IMR-90 (cell line): ENCODE measurements around the gene C21orf91.

Experiments used
- CEBPB ChIP-seq: IDR thresholded peaks from 2 replicates; pipeline ENCODE4 v1.6.1; 2012; ENCODE audit warnings: low read depth, low read length, improper control_type of control experiment
- CTCF ChIP-seq: conservative IDR thresholded peaks from 2 replicates; pipeline ENCODE4 v1.5.1; 2012; ENCODE audit warnings: mild to moderate bottlenecking, low read depth, low read length, improper control_type of control experiment
- MXI1 ChIP-seq: IDR thresholded peaks from 2 replicates; pipeline ENCODE4 v1.6.1; 2012; ENCODE audit warnings: low read depth, mild to moderate bottlenecking, low read length, moderate library complexity, borderline replicate concordance
- POLR2A ChIP-seq: IDR thresholded peaks from 2 replicates; pipeline ENCODE4 v1.6.1; 2012; ENCODE audit warnings: mild to moderate bottlenecking, low read depth, low read length
- RAD21 ChIP-seq: IDR thresholded peaks from 2 replicates; pipeline ENCODE4 v1.6.1; 2012; ENCODE audit warnings: low read length, improper control_type of control experiment
- RFX5 ChIP-seq: IDR thresholded peaks from 2 replicates; pipeline ENCODE4 v1.8.0; 2012; ENCODE audit warnings: low read depth, mild to moderate bottlenecking, low read length, moderate library complexity
- USF2 ChIP-seq: fragments of 150-350 bp; IDR thresholded peaks from 2 replicates; pipeline ENCODE4 v1.6.1; 2017; ENCODE audit warnings: mild to moderate bottlenecking, antibody characterized with exemption, low read length, low read depth

DNA sequence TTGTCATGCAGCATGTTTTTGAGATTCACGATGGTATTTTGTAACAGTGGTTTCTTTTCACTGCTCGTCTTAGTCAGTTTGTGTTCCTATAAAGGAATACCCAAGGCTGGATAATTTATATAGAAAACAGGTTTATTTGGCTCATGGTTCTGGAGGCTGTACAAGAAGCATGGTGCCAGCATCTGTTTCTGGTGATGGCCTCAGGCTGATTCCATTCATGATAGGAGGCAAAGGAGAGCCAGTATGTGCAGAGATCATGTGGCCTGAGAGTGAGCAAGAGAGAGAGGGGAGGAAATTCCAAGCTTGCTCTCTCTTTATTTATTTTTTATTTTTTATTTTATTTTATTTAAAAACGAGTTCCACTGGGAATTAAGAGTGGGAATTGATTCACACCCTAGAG lies 2.0 kb upstream of the C21orf91 start:
- TF ChIP-seq CTCF (no peak), MXI1 (no peak), RAD21 (no peak), USF2 (no peak), POLR2A (no peak), RFX5 (no peak), CEBPB (no peak)
